ENCODE data around the gene SFI1.
"Not testable (repeated sequence)": the region's sequence is repeated elsewhere in the genome, so short reads cannot be mapped to it uniquely, and the experiment has no call there.

Gene SFI1

DNA sequence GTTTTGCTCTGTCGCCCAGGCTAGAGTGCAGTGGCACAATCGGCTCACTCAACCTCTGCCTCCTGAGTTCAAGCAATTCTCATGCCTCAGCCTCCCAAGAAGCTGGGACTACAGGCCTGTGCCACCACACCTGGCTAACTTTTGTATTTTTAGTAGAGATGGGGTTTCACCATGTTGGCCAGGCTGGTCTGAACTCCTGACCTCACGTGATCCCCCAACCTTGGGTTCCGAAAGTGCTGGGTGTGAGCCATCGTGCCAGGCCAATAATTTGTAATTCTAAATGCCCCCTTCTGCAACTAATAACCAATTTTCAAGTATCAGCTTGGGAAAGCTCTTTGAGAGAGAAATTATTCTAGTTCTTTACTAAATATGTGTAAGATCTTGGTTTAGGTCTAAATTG lies 3.0 kb upstream of the SFI1 start:
- not testable (repeated sequence) for DNase-seq

DNA sequence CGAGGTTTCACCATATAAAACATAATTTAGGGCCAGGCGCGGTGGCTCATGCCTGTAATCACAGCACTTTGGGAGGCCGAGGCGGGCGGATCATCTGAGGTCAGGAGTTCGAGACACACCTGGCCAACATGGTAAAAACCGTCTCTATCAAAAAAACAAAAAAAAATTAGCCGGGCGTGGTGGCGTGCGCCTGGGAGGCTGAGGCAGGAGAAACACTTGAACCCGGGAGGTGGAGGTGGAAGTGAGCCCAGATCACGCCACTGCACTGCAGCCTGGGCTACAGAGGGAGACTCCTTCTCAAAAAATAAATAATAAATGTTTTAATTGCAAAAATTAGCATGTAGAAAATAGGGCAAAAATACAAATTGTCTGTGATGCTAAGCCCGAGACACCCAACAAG lies 993 bp upstream of the SFI1 start:
- no peak for DNase-seq

DNA sequence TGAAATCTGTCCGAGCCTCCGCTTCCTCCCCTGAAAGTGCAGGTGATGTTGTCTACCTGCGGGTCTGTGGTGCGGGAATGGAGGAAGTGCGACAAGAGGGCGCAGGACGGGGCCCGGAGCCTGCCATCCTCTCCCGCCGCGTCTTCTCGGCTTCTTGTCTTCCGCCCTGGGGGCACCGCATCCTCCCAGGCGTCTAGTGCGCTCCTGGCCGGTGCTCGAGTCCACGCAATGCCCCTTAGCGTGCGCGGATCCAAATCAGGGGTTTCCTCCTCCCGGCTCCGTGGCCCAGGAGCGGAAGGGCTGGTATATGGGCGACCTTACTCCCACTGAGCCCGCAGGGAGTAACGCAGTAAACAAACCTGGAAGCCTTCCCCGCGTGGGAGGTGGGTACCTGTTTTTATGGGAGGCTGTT lies 405 bp downstream of the SFI1 start:
- DNase-seq, result no peak

DNA sequence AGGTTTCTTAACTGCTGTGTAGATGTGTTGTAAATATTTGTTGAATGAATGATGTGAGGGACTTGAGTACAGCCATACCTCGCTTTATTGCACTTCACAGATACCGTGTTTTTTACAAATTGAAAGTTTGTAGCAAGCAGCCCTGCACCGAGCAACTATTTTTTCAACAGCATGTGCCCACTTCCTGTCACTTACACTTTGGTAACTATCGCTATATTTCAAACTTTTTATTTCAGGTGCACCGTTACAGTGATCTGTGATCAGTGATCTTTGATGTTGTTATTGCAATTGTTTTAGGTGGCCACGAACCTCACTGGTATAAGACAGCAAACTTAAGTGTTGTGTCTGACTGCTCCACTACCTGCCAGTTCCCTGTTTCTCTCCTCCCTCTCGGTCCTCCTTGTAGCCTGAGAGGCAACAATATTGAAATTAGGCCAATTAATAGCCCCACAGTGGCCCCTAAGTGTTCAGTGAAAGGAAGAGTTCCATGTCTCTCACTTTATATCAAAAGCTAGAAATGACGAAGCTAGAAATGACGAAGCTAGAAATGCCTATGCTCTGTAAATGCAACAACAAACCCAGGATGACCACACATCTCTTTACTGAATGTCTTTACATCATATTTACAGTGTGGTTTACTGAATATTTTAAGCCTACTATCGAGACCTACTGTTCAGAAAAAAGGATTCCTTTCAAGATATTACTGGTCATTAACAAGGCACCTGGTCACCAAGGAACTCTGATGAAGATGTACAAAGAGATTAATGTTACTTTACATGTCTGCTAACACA lies 1.0 kb downstream of the SFI1 start:
- DNase-seq, result peak; percentile 23 to 64

DNA sequence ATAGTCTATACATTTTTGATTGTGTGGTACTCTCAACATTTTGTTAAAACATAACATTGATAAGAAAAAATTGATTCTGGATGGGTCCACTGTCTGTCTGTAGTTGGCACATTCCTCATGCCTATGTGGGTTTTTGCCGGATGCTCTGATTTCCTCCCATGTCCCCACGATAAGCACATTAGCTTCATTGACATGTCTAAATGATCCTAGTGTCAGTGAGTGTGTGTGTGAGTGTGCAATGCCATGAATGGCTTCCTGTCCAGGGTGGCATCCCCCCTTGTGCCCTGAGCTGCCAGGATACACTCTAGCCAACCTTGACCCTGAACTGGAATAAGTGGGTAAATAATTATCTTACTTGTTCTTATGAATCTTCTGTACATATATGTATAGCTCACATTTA lies 5.4 kb downstream of the SFI1 start:
- DNase-seq, result no peak

DNA sequence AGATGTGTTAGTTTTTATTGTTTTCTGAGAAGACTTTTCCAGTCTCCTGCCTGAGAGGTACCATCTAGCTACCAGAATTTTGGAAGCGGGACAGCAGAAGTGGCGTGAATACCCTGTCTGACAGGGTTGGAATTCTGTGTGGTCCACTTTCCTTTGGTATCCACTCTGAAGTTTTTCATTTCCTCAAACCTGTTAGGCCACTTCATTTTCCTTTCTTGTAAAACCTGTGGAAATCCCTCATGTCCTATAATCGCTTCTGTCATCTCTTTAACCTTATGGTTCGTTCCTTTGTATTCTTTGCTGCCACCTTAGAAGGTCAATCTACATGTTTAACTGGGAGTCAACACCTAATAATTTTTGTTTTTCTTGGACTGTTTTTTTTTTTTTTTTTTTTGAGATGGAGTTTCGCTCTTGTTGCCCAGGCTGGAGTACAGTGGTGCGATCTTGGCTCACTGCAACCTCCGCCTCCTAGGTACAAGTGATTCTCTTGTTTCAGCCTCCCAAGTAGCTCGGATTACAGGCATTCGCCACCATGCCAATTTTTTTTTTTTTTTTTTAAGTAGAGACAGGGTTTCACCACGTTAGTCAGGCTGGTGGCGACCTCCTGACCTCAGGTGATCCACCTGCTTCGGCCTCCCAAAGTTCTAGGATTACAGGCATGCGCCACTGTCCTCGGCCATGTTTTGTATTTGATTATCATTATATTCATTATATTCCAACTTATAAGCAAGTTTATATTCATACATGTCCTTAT lies 7.1 kb downstream of the SFI1 start:
- no peak for DNase-seq

DNA sequence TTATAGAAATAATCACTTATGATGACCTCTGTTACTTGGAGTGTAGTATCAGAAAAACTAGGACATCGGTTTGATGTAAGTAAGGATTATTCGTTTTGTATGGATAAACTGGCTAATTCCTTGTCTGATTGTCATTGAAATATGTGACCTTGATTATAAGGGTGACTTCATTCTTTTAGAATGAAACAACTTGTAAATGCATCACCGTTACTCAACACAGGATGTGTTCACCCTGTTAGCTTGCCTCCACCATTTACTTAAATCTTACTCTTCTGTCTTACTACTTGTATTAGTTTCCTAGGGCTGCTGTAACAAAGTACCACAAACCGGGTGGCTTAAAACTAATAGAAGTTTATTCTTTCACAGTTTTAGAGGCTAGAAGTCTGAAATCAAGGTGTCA lies 7.9 kb downstream of the SFI1 start:
- no peak for DNase-seq

DNA sequence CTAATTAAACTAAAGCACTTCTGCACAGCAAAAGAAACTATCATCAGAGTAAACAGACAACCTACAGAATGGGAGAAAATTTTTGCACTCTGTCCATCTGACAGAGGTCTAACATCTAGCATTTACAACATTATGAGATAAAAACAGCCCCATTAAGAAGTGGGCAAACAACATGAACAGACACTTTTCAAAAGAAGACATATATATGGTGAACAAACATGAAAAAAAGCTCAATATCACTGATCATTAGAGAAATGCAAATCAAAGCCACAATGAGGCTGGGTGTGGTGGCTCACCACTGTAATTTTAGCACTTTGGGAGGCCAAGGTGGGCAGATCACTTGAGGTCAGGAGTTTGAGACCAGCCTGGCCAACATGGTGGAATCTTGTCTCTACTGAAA lies 11.2 kb downstream of the SFI1 start:
- DNase-seq, result not testable (repeated sequence)

DNA sequence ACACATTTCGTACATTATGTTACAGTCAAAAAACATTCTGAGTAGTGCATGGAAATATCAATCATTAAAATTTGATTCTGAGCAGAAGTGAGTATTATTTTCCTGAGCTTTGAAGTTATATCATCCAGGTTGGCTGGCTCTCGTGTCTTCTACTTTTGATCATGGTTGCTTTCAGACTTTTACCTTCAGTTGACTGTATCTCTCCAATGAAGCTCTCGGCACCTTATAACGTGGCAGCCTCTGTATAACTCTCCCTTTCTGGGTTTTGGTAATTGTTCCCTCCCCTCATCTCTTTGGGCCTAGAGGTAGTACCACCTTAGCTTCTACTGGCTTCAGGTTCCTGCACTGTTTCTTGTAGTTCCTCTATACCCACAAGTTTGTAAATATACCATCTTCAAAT lies 12.2 kb downstream of the SFI1 start:
- no peak for DNase-seq

DNA sequence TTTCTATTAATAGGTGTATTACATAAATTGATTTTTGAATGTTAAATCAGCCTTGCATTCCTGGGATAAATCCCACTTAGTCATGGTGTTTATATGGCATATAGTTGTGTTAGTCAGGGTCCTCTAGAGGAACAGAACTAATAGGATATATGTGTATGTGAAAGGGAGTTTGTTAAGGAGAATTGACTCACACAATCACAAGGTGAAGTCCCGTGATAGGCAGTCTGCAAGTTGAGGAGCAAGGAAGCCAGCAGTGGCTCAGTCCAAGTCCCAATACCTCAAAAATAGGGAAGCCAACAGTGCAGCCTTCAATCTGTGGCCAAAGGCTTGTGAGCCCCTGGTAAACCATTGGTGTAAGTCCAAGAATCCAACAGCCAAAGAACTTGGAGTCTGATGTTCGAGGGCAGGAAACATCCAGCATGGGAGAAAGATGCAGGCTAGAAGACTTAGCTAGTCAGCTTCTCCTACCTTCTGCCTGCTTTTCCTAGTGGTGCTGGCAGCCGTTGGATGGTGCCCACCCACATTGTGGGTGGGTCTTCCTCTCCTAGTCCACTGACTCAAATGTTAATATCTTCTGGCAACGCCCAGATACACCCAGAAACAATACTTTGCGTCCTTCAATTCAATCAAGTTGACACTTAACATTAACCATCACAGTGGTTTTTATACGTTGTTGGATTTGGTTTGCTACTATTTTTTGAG lies 12.9 kb downstream of the SFI1 start:
- DNase-seq, result no peak

DNA sequence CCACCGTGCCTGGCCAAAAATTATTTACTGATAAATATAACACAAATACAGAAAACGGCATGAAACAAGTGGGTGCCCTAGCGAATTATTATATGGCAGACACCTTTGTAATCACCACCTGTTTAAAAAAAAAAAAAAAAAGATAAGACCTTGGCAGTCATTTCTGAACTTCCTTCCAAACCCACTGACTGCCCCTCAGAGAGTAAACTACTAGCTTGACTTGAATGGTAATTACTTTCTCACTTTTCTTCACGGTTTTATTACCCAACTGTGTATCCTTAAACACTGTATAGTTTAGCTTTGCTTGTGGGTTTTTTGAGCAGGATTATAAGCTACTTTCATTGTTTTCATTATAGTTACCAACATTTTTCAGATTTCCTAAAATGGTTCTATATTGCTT lies 23.7 kb downstream of the SFI1 start:
- no peak for DNase-seq

DNA sequence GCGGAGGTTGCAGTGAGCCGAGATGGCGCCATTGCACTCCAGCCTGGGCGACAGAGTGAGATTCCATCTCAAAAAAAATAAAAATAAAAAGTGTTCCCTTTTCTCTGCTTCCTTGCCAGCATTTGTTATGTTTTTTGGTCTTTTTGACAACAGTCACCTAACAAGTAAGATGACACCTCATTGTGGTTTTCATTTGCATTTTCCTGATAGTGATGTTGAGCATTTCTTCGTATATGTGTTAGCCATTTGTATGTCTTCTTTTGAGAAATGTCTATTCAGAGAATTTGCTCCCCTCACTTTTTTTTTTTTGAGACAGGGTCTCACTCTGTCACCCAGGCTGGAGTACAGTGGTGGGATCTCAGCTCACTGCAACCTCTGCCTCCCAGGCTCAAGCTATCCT lies 27.8 kb downstream of the SFI1 start:
- DNase-seq, result peak in 1 of 2 donors; percentile 20

DNA sequence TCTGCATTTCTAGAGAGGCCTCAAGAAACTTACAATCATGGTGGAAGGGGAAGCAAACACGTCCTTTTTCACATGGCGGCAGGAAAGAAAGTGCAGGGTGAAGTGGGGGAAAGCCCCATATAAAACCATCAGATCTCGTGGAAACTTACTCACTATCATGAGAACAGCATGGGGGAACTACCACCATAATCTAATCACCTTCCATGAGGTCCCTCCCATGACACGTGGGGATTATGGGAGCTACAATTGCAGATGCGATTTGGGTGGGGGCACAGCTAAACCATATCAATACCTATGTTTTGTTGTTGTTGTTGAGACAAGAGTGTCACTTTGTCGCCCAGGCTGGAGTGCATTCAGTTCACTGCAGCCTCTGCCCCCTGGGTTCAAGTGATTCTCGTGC lies 29.9 kb downstream of the SFI1 start:
- peak in 1 of 2 donors; percentile 33 for DNase-seq

DNA sequence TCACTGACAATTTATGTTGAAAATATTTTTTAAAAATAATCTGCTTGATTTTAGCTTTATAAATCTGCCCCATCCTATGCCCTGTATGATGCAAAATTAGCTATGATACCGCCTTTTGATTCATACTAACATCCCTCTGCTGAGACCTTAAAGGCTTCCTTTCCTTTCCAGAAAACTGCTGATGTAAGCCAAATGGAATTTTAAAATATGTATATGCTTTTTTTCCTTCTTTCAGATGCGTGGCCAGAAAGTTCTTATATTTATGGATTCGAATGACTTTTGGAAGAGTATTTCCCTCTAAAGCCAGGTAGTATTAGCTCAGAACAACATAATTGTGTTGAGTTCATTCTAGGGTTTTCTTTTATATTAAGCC lies 34.5 kb downstream of the SFI1 start:
- no peak for DNase-seq

DNA sequence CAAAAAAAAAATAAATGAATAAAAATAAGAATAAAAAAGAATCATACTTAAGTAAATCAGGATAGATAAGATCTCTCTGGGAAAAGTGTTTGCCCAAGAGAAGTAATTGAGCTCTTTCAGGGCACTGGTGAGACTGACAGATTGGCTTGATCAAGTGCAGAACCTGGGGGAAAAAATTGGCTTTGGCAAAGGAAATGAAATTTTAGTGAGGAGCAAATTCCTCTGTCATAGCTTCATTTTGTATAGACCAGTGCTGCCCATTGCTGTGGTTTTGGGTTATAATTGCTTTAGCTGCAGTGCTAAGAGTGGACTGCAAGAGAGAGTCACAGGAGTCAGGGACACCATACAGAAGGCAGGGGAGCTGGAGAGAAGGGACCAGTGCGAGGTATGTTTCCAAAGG lies 35.7 kb downstream of the SFI1 start:
- DNase-seq, result no peak

DNA sequence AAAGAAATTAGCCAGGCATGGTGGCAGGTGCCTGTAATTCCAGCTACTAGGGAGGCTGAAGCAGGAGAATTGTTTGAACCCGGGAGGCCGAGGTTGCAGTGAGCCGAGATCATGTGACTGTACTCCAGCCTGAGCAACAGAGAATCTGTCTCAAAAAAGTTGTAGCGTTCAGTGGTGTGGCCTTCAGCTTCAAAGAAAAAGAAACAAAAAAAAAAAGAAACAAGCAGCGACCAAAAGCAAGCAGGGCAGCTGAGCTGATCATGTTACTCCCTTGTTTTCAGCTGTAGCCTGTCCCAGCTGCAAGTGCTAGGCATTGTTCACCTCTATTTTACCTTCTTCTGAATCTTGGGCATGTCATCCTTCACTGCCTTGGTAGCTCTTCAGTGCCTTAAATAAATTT lies 37.0 kb downstream of the SFI1 start:
- no peak for DNase-seq

DNA sequence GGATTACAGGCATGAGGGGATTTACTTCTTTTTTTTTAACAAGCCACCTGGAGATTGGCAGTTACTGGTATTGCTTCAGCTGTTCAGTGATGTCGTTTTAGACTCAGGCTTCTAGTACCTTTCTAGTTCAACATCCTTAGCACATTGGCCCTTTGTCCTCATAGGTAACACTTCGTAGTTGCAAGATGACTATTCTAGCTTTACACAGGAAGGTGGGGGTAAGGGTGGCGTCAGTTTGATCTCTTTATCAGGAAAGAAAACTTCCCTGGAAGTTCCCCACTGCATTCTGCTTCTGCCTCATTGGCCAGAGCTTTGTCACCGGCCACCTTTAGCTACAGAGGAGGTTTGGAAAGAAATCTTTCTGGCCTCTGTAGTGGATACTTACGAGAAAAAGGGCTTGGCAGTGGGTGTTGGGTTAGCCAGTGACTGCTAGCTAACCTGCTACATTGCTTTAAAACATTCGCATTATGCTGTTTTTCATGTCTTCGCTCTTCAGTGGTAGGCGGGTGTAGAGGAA lies 40.7 kb downstream of the SFI1 start:
- peak in 1 of 2 donors; percentile 44 for DNase-seq

DNA sequence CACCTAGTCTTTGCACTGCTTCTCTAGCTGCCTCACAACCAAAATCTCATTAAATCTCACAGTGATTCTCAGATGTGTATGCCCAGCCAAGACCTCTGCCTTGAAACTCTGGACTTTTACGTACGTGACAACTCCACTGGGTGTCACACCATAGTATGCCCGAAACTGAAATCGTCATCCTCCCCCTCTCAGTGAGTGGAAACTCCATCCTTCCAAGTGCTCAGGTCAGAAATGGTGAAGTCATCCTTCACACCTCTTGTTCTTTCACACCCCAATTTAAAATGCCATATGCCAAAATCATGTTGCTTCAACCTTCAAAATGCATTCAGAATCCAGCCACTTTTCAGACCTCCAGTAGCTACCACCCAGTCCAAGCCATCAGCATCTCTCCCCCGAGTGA lies 42.5 kb downstream of the SFI1 start:
- DNase-seq, result no peak

DNA sequence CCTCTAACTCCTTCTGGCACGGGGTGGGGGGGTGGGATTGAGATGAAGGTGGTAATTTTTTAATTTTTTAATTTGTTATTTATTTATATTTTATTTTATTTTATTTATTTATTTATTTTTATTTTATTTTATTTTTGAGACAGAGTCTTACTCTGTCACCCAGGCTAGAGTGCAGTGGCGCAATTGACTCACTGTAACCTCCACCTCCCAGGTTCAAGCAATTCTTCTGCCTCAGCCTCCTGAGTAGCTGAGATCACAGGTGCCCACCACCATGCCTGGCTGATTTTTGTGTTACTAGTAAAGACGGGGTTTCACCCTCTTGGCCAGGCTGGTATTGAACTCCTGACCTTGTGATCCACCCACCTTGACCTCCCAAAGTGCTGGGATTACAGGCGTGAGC lies 43.8 kb downstream of the SFI1 start:
- DNase-seq, result not testable (repeated sequence)

DNA sequence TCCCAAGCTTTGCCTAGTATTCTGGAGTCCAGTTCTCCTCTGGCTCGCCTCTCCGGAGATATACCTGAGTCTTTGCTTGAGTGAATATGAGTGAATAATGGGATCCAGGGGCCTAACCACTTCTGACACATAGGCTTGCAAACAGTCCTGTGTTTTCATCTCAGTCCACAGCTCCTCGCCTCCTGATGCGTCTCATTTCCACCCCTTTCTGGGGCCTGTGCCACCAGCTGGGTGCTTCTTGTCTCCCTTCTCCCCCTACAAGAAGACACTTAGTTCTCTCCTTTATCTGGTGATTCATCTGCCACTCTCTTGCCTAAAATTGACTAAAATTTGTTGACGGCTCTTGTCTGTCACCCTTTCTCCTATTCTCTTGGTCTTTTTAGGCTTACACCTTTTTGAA lies 44.6 kb downstream of the SFI1 start:
- DNase-seq, result no peak

DNA sequence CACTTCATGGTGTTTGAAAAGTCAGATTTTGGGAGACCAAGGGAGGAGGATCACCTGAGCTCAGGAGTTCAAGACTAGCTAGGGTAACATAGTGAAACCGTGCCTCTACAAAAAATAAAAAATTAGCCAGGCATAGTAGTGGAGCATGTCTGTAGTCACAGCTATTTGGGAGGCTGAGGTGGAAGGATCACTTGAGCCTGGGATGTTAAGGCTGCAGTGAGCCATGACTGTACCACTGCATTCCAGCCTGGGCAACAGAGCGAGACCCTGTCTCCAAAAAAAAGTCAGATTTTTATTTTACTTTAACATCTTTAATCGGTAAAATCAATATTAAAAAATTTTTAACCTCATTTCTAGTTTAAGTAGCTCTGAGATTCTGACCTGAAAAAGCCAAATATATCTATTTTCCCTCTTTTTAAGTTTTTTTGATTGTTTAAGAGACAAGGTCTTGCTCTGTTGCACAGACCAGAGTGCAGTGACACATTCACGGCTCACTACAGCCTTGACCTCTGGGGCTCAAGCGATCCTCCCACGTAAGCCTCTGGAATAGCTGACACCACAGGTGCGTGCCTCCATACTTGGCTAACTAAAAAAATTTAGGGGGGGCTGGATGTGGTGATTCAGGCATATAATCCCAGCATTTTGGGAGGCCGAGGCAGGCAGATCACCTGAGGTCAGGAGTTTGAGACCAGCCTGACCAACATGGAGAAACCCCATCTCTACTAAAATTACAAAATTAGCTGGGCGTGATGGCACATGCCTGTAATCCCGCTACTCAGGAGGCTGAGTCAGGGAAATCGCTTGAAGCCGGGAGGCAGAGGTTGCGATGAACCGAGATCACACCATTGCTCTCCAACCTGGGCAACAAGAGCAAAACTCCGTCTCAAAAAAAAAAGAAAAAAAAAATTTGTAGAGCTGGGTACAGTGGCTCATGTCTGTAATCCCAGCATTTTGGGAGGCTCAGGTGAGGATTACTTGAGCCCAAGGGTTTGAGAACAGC lies 48.4 kb downstream of the SFI1 start:
- DNase-seq, result no peak

DNA sequence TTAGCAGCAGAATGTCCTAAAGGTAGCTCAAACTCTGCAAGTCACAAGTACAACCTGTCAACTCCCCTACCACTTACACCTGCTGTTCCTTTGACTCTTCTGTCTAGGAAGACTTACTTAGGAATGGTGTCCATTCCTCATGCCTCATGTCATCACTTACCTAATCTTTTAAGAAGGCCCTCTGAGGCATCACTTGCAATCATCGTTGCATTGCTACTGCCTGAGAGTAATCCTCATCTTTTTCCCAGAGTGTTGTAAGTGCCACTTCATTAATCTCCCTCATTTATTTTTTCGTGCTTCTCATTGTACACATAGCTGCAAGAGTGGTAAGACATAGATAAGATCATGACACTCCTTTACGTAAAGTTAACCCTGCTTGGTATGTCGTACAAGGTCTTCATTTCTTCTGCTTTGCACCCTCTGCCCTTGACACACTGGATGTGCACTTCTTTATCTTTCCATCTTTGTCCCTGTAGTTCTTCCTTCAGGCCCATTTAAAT lies 54.6 kb downstream of the SFI1 start:
- no peak for DNase-seq

All from CD4-positive, alpha-beta T cell treated with Interleukin-4 for 1 hour (primary cell).